OCI-LY7 (cell line): ENCODE data around the gene MCF2L2. TPM values are rescaled to one million over a fixed set of nuclear protein-coding genes. Genes with fewer than 3 reads are reported as not detected.

ENCODE experiments used
- BruUV-seq: library from RNA; stranded (reverse); fragments of 400-500 nt; replicated peaks from 2 replicates; lab custom pipeline; 2021; lab: Mats Ljungman, UMichigan
- CTCF ChIA-PET: fragments of 300-600 bp; sonication (Branson Sonifier 250); formaldehyde crosslinking; loops from one replicate; lab custom pipeline; 2022; ENCODE audit warnings: antibody characterized with exemption; ENCODE audit not compliant: unreplicated experiment; lab: Charles Lee
- POLR2A ChIA-PET: fragments of 300-600 bp; sonication (Branson Sonifier 250); formaldehyde crosslinking; loops from one replicate; lab custom pipeline; 2022; ENCODE audit warnings: antibody characterized with exemption; lab: Charles Lee
- DNase-seq: peaks from one replicate; pipeline ENCODE4 v3.0.0-alpha.2; 2015; ENCODE audit warnings: low spot score
- H2AFZ ChIP-seq: fragments of 200-600 bp; sonication (generic), shearing (Covaris generic); 2 replicates; pipeline ENCODE4 v1.6.1; 2014; ENCODE audit warnings: mild to moderate bottlenecking, antibody characterized with exemption, low read length, moderate library complexity
- H3K27ac ChIP-seq: fragments of 200-600 bp; sonication (generic); 2 replicates; pipeline ENCODE4 v1.5.1; 2014; ENCODE audit warnings: mixed run types, low read depth, mild to moderate bottlenecking, moderate library complexity, low read length, inconsistent platforms; ENCODE audit not compliant: poor library complexity, severe bottlenecking
- H3K36me3 ChIP-seq: fragments of 200-600 bp; sonication (generic); 2 replicates; pipeline ENCODE4 v1.6.1; 2014; ENCODE audit warnings: mild to moderate bottlenecking, antibody characterized with exemption, low read length, moderate library complexity, mixed read lengths; ENCODE audit not compliant: insufficient read depth
- H3K4me1 ChIP-seq: fragments of 200-600 bp; sonication (generic); 2 replicates; pipeline ENCODE4 v1.5.1; 2014; ENCODE audit warnings: mild to moderate bottlenecking, low read length; ENCODE audit not compliant: insufficient read depth, poor library complexity, severe bottlenecking
- H3K4me2 ChIP-seq: fragments of 200-600 bp; sonication (generic); 2 replicates; pipeline ENCODE4 v1.6.1; 2014; ENCODE audit warnings: mild to moderate bottlenecking, low read length
- H3K4me3 ChIP-seq: fragments of 200-600 bp; sonication (generic); 2 replicates; pipeline ENCODE4 v1.5.1; 2014; ENCODE audit warnings: mild to moderate bottlenecking, low read depth, low read length; ENCODE audit not compliant: poor library complexity, severe bottlenecking
- H3K79me2 ChIP-seq: fragments of 200-600 bp; sonication (generic); 2 replicates; pipeline ENCODE4 v1.6.1; 2016; ENCODE audit warnings: low read depth, mild to moderate bottlenecking, low read length, moderate library complexity, mixed read lengths; ENCODE audit not compliant: insufficient read depth
- H3K9me2 ChIP-seq: fragments of 200-600 bp; sonication (generic); 2 replicates; pipeline ENCODE4 v1.6.1; 2016; ENCODE audit warnings: mild to moderate bottlenecking, low read length, mixed read lengths; ENCODE audit not compliant: insufficient read depth
- H3K9me3 ChIP-seq: fragments of 200-600 bp; sonication (generic); 2 replicates; pipeline ENCODE4 v1.6.1; 2014; ENCODE audit warnings: mild to moderate bottlenecking, mixed run types, low read length, mixed read lengths
- H4K20me1 ChIP-seq: fragments of 200-600 bp; sonication (generic); 2 replicates; pipeline ENCODE4 v1.6.1; 2014; ENCODE audit warnings: mild to moderate bottlenecking, antibody characterized with exemption, low read length, moderate library complexity, mixed read lengths; ENCODE audit not compliant: insufficient read depth
- EZH2phosphoT487 ChIP-seq: fragments of 200-600 bp; sonication (generic); IDR thresholded peaks from 2 replicates; pipeline ENCODE4 v1.6.1; 2018; ENCODE audit warnings: low read depth, borderline replicate concordance, mild to moderate bottlenecking, mixed run types, antibody characterized with exemption, low read length, moderate library complexity, mixed read lengths
- intact Hi-C: fragments of 100-400 bp; cut with micrococcal nuclease; formaldehyde crosslinking; loops from one replicate; pipeline ENCODE4 v1.10.0; 2022; ENCODE audit not compliant: unreplicated experiment
- total RNA-seq, 2 experiments: library from RNA; depleted of rRNA in 1 of 2; stranded (reverse); fragments of >200 nt in 1 of 2; shearing (Covaris generic) in 1 of 2; gene quantifications; 2 replicates each; pipeline ENCODE4 v1.2.3, GENCODE V29; 2014 to 2022
- TF ChIP-seq, protein P1 (sequence below): fragments of 200-600 bp; sonication (generic); conservative IDR thresholded peaks from 2 replicates; pipeline ENCODE4 v1.5.1; 2014; ENCODE audit warnings: mild to moderate bottlenecking, antibody characterized with exemption, low read length, moderate library complexity, mixed read lengths

The MCF2L2 gene
- total RNA-seq, 2 experiments from 2014 or later, result 6.6 to 8.0 TPM

DNA sequence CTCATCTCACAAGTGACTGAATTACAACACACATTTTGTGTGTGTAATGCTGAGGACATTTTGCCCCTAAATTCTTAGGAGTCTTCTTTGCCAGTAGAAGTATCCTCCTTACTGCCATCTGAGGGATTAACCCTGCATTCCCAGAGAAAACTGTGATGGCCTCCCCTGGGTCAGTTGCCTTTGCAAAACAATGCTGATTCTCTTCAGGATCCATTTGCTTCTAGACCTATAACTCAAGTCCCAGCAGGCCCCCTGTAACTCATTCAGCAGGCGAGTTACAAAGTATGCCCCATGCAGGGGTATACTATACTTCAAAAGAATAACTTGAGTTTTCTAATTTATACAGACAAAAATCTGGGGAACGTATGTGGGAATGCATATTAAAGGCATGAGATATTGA is 6.6 kb upstream of the MCF2L2 start:
- POLR2A ChIA-PET, result no interaction called here
- no peak for DNase-seq
- H3K9me3 ChIP-seq, result no peaks in the 10 kb centered on the region
- H3K9me2 ChIP-seq, result no peaks in the 10 kb centered on the region
- no TSS peak for BruUV-seq
- H4K20me1 ChIP-seq, result no peaks in the 10 kb centered on the region
- intact Hi-C loops, result no loop called here
- H3K36me3 ChIP-seq, result no peaks in the 10 kb centered on the region
- H3K4me2 ChIP-seq, result no peak overlapping the region
- no peak overlapping the region for H2AFZ ChIP-seq
- no peak overlapping the region for H3K4me3 ChIP-seq
- no peak for TF ChIP-seq EZH2phosphoT487
- TF ChIP-seq, protein P1, sequence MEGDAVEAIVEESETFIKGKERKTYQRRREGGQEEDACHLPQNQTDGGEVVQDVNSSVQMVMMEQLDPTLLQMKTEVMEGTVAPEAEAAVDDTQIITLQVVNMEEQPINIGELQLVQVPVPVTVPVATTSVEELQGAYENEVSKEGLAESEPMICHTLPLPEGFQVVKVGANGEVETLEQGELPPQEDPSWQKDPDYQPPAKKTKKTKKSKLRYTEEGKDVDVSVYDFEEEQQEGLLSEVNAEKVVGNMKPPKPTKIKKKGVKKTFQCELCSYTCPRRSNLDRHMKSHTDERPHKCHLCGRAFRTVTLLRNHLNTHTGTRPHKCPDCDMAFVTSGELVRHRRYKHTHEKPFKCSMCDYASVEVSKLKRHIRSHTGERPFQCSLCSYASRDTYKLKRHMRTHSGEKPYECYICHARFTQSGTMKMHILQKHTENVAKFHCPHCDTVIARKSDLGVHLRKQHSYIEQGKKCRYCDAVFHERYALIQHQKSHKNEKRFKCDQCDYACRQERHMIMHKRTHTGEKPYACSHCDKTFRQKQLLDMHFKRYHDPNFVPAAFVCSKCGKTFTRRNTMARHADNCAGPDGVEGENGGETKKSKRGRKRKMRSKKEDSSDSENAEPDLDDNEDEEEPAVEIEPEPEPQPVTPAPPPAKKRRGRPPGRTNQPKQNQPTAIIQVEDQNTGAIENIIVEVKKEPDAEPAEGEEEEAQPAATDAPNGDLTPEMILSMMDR, result no peak
- H3K79me2 ChIP-seq, result no peaks in the 10 kb centered on the region
- H3K27ac ChIP-seq, result no peak overlapping the region
- peaks cover 17% of the 10 kb centered on the region for H3K4me1 ChIP-seq
- CTCF ChIA-PET, result no interaction called here

DNA sequence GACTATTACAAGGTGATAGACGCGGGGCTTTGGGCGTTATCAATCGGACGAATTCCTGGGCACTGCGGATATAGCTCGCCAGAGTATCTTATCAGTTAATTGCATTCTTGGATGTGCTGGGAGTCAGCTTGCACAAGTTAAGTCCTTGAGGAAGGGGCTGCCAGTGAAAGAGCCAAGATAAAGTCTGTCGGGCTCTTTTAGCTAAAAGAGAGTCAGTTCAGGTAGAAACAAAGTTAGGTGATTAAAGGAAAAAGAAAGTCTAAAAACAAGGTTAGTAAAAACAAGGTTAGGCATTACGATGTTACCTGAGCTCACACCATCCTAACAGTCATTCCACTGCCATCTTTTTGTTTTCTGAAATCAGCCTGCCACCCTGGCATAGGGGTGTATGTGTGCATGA is 6.1 kb upstream of the MCF2L2 start:
- no peaks in the 10 kb centered on the region for H4K20me1 ChIP-seq
- POLR2A ChIA-PET, result interaction anchor here (0.7 kb wide), 1 partner anchor 327 kb away, joined by 5 read pairs; no protein-coding TSS in a partner anchor
- no peak overlapping the region for H3K4me3 ChIP-seq
- BruUV-seq, result no TSS peak
- intact Hi-C loops, result no loop called here
- TF ChIP-seq, protein P1, result no peak
- TF ChIP-seq EZH2phosphoT487, result no peak
- CTCF ChIA-PET, result no interaction called here
- H3K4me2 ChIP-seq, result no peak overlapping the region
- H3K9me3 ChIP-seq, result no peaks in the 10 kb centered on the region
- H3K79me2 ChIP-seq, result no peaks in the 10 kb centered on the region
- no peaks in the 10 kb centered on the region for H3K9me2 ChIP-seq
- H2AFZ ChIP-seq, result no peak overlapping the region
- no peaks in the 10 kb centered on the region for H3K36me3 ChIP-seq
- peaks cover 17% of the 10 kb centered on the region for H3K4me1 ChIP-seq
- H3K27ac ChIP-seq, result no peak overlapping the region
- no peak for DNase-seq

DNA sequence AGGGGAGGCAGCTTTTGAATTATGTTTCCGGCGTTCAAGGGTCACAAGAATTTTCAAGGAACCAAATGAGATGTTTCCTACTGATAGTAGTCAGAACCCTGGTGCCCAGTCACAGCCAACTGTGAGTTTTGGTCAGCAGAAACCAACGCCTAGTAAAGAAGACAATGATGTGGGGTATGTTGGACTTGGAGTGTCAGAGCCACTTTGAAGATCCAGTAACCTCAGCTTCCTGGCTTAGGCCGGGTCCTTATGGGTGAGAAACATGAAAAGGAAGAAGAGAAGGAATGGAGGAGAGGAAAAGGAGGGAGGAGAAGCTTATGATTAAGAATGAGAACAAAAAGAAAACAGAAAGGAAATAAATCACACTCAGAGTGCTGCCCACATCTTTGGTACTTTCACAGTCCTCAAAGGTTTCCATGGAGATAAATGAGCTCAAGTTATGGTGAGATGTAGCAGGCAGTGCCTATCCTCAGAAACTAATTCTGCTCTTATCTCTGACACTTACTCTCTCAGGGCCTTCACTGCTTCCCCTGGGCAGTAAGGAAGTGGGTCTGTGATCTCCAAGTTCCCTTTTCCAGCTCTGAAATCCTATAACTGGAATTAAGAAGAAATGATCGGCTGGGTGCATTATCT is 2.0 kb upstream of the MCF2L2 start:
- intact Hi-C loops, result no loop called here
- no peaks in the 10 kb centered on the region for H3K36me3 ChIP-seq
- no peaks in the 10 kb centered on the region for H3K9me2 ChIP-seq
- no peaks in the 10 kb centered on the region for H4K20me1 ChIP-seq
- H3K4me3 ChIP-seq, result no peak overlapping the region
- ChIA-PET CTCF (no interaction called here), POLR2A (interaction anchor here (0.6 to 1.7 kb wide), 6 partner anchors 10 to 731 kb away, joined by 3 to 4 read pairs (median 3); no protein-coding TSS in a partner anchor)
- no peak for DNase-seq
- no peak overlapping the region for H3K27ac ChIP-seq
- no TSS peak for BruUV-seq
- peaks cover 18% of the 10 kb centered on the region for H3K4me1 ChIP-seq
- TF ChIP-seq, protein P1, result no peak
- no peak for TF ChIP-seq EZH2phosphoT487
- H3K4me2 ChIP-seq, result no peak overlapping the region
- H2AFZ ChIP-seq, result no peak overlapping the region
- H3K79me2 ChIP-seq, result no peaks in the 10 kb centered on the region
- no peaks in the 10 kb centered on the region for H3K9me3 ChIP-seq
